ENCODE measurements around the gene XXYLT1. TPM values are rescaled to one million over a fixed set of nuclear protein-coding genes. Genes with fewer than 3 reads are reported as not detected.

XXYLT1 gene
- total and polyA plus RNA-seq, 9 of the 15 experiments (the other 6 are each of a cell fraction or from before 2014, with no cell fraction given), result 1.9 to 18.9 (median 15.0) TPM

DNA sequence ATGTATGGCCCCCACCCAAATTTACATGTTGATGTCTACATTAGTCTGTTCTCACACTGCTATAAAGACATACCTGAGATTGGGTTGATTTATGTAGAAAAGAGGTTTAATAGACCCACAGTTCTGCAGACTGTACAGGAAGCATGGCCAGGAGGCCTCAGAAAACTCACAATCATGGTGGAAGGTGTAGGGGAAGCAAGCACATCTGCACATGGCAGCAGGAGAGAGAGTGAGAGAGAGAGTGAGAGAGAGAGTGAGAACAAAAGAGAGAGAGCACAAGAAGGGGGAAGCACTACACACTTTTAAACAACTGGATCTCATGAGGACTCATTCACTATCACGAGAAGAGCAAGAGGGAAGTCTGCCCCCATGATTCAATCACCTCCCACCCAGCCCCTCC, 130.5 kb downstream of the XXYLT1 start:
- peak; percentile 22 to 48; a peak in 2 of 4 replicates for TF ChIP-seq TRIM24 (IDR thresholded peaks at IDR 0.05)
- no peak for TF ChIP-seq SMARCC2 (IDR thresholded peaks at IDR 0.05; ENCODE audit: low read depth)
- TF ChIP-seq, protein P1, sequence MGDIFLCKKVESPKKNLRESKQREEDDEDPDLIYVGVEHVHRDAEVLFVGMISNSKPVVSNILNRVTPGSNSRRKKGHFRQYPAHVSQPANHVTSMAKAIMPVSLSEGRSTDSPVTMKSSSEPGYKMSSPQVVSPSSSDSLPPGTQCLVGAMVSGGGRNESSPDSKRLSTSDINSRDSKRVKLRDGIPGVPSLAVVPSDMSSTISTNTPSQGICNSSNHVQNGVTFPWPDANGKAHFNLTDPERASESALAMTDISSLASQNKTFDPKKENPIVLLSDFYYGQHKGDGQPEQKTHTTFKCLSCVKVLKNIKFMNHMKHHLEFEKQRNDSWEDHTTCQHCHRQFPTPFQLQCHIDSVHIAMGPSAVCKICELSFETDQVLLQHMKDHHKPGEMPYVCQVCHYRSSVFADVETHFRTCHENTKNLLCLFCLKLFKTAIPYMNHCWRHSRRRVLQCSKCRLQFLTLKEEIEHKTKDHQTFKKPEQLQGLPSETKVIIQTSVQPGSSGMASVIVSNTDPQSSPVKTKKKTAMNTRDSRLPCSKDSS (IDR thresholded peaks at IDR 0.05; ENCODE audit: low read depth, partially characterized antibody), result peak; percentile 39
- 0 out of 2 replicates have a peak, but pooled peaks have one; percentile 38 for TF ChIP-seq GTF2A2 (tag; IDR thresholded peaks at IDR 0.05)
- TF ChIP-seq, protein P2, sequence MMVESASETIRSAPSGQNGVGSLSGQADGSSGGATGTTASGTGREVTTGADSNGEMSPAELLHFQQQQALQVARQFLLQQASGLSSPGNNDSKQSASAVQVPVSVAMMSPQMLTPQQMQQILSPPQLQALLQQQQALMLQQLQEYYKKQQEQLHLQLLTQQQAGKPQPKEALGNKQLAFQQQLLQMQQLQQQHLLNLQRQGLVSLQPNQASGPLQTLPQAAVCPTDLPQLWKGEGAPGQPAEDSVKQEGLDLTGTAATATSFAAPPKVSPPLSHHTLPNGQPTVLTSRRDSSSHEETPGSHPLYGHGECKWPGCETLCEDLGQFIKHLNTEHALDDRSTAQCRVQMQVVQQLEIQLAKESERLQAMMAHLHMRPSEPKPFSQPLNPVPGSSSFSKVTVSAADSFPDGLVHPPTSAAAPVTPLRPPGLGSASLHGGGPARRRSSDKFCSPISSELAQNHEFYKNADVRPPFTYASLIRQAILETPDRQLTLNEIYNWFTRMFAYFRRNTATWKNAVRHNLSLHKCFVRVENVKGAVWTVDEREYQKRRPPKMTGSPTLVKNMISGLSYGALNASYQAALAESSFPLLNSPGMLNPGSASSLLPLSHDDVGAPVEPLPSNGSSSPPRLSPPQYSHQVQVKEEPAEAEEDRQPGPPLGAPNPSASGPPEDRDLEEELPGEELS (CRISPR knock-in tag; IDR thresholded peaks at IDR 0.05; ENCODE audit: borderline replicate concordance), result 0 out of 2 replicates have a peak, but pooled peaks have one; percentile 20
- 0 out of 4 replicates have a peak, but pooled peaks of 1 of the 2 experiments have one; percentile 14 for TF ChIP-seq HDAC1 (IDR thresholded peaks at IDR 0.05)
- TF ChIP-seq KHSRP (IDR thresholded peaks at IDR 0.05), result no peak
- TF ChIP-seq, protein P3, sequence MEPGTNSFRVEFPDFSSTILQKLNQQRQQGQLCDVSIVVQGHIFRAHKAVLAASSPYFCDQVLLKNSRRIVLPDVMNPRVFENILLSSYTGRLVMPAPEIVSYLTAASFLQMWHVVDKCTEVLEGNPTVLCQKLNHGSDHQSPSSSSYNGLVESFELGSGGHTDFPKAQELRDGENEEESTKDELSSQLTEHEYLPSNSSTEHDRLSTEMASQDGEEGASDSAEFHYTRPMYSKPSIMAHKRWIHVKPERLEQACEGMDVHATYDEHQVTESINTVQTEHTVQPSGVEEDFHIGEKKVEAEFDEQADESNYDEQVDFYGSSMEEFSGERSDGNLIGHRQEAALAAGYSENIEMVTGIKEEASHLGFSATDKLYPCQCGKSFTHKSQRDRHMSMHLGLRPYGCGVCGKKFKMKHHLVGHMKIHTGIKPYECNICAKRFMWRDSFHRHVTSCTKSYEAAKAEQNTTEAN (CRISPR knock-in tag; IDR thresholded peaks at IDR 0.05), result 0 out of 2 replicates have a peak, but pooled peaks have one; percentile 75
- TF ChIP-seq ZNF766 (CRISPR knock-in tag; conservative IDR thresholded peaks at IDR 0.05), result peak; percentile 82
- peak; percentile 45; the same call in 1 of the 2 replicates for TF ChIP-seq GATAD2A (IDR thresholded peaks at IDR 0.05)
- TF ChIP-seq GATA2 (CRISPR knock-in tag; IDR thresholded peaks at IDR 0.05), result no peak
- no TSS peak for BruUV-seq (replicated peaks)
- peaks cover 7% of the 10 kb centered on the region; the same call in 1 of the 3 replicates for H3K36me3 ChIP-seq (ENCODE audit: control insufficient read depth, insufficient read depth, low read length)
- DNase-seq (ENCODE audit: extremely low read depth in 1 of 4, low spot score in 3 of 4) (no peak), FAIRE-seq (no peak), ATAC-seq (no peak; the same call in 1 of the 3 replicates)
- H3K79me2 ChIP-seq (ENCODE audit: control insufficient read depth, insufficient read depth, low read length), result no peaks in the 10 kb centered on the region
- 62% methylated on average over 1 of the region's 1 CpG for WGBS (ENCODE audit: insufficient coverage, low coverage, missing lambda C conversion rate)
- no peaks in the 10 kb centered on the region for H3K9me1 ChIP-seq (ENCODE audit: control insufficient read depth, insufficient read depth, low read length)
- peak overlapping the region; percentile 88 for H3K27ac ChIP-seq (ENCODE audit: extremely low read depth, low read depth, low read length)
- POLR2A ChIA-PET, result no interaction called here
- peaks cover 16 to 28% of the 10 kb centered on the region in 2 experiments; a peak in 4 of 5 replicates for H3K4me1 ChIP-seq (replicated peaks in 1 of 2; ENCODE audit: control insufficient read depth in 2 of 2, insufficient read depth in 2 of 2, low read length in 2 of 2)
- H3K27me3 ChIP-seq (ENCODE audit: control insufficient read depth in 2 of 2, insufficient read depth in 2 of 2, low read length in 2 of 2), result no peaks in the 10 kb centered on the region
- in situ Hi-C loops (cut with MboI), result no loop called here
- peak overlapping the region; percentile 25 for H2AFZ ChIP-seq (ENCODE audit: low read depth, low read length)
- H3K9ac ChIP-seq (ENCODE audit: insufficient read depth in 1 of 2, low read depth in 2 of 2, low read length in 2 of 2), result peak overlapping the region in 1 of 2 experiments; percentile 45; a peak in 2 of 4 replicates
- H4K20me1 ChIP-seq (replicated peaks; ENCODE audit: control insufficient read depth, insufficient read depth, low read length), result no peaks in the 10 kb centered on the region
- peaks cover 13% of the 10 kb centered on the region for H3K9me3 ChIP-seq (replicated peaks; ENCODE audit: control insufficient read depth, insufficient read depth, low read depth, low read length)
- peak overlapping the region; percentile 56 for H3K4me2 ChIP-seq (ENCODE audit: insufficient read depth, low read length)
- intact Hi-C loops (cut with micrococcal nuclease), result no loop called here
- no peak overlapping the region for H3K4me3 ChIP-seq
- CTCF ChIA-PET (ENCODE audit: low intra/inter-chr PET ratio), result no interaction called here

Measured in K562 (cell line).